Measurements from ENCODE around the gene KRT9. TPM values are rescaled to one million over a fixed set of nuclear protein-coding genes. Genes with fewer than 3 reads are reported as not detected.
A peak's percentile ranks its signal among the peaks of the same experiment; 100 is the strongest.

KRT9 gene
- total RNA-seq, 1 experiment from 2014 or later: 0.15 TPM

- TF ChIP-seq EZH2phosphoT487 (IDR thresholded peaks at IDR 0.05; ENCODE audit: borderline replicate concordance): no peak
Measured at GRCh38 chr17:41533613-41534012, 38.2 kb downstream of the KRT9 start (continued).

GRCh38 chr17:41532947-41533570 is 38.8 kb downstream of the KRT9 start:
- Histone ChIP-seq H3K9ac (ENCODE audit: low read length) (no peak overlapping the region), H2AFZ (ENCODE audit: low read depth, low read length, poor library complexity, severe bottlenecking) (no peak overlapping the region), H3K4me3 (replicated peaks in 1 of 2; ENCODE audit: low read depth in 1 of 2, low read length in 2 of 2) (no peak overlapping the region), H3K79me2 (ENCODE audit: insufficient read depth, low read length) (peaks cover 14% of the 10 kb centered on the region; the same call in 1 of the 2 replicates), H3K27me3 (ENCODE audit: insufficient read depth, low read length) (no peaks in the 10 kb centered on the region), H4K20me1 (ENCODE audit: insufficient read depth) (no peaks in the 10 kb centered on the region), H3K27ac (ENCODE audit: low read depth, low read length) (no peak overlapping the region), H3K9me3 (ENCODE audit: control insufficient read depth in 1 of 2, insufficient read depth in 1 of 2, low read depth in 1 of 2, low read length in 2 of 2) (no peaks in the 10 kb centered on the region), H3K9me2 (ENCODE audit: insufficient read depth) (no peaks in the 10 kb centered on the region), H3K36me3 (ENCODE audit: control insufficient read depth in 1 of 2, insufficient read depth in 2 of 2, low read length in 2 of 2) (no peaks in the 10 kb centered on the region), H3K4me2 (ENCODE audit: low read length) (no peak overlapping the region), H3K4me1 (ENCODE audit: control insufficient read depth in 1 of 2, insufficient read depth in 2 of 2, low read length in 2 of 2) (peaks cover 41 to 80% of the 10 kb centered on the region in 2 experiments)
- POLR2A ChIA-PET: interaction anchor here (1.1 to 2.5 kb wide), 5 partner anchors 9 to 155 kb away, joined by 3 to 10 read pairs (median 5); partner anchors contain the start of gene EIF1
- CTCF ChIA-PET: interaction anchor here (0.7 to 1.5 kb wide), 3 partner anchors 16 to 130 kb away, joined by 3 to 7 read pairs (median 3); no protein-coding TSS in a partner anchor
- intact Hi-C loops (cut with micrococcal nuclease): no loop called here
- BruUV-seq (replicated peaks): no TSS peak
- RAD21 ChIA-PET (ENCODE audit: low non-redundant PET in 1 of 2, low total read pairs in 2 of 2, uncharacterized antibody in 2 of 2, unreplicated experiment in 2 of 2): no interaction called here
- TF ChIP-seq CEBPB (IDR thresholded peaks at IDR 0.05; ENCODE audit: low read depth) (peak; percentile 78), RAD21 (IDR thresholded peaks at IDR 0.05; ENCODE audit: low read depth) (no peak)
- no peak for DNase-seq (ENCODE audit: low read depth, low spot score)
- ATAC-seq: no peak

GRCh38 chr17:41531993-41532392 is 39.9 kb downstream of the KRT9 start:
- CTCF ChIA-PET: no interaction called here
- Histone ChIP-seq H3K9me3 (ENCODE audit: control insufficient read depth in 1 of 2, insufficient read depth in 1 of 2, low read depth in 1 of 2, low read length in 2 of 2) (no peaks in the 10 kb centered on the region), H3K9ac (ENCODE audit: low read length) (no peak overlapping the region), H3K27me3 (ENCODE audit: insufficient read depth, low read length) (no peaks in the 10 kb centered on the region), H3K79me2 (ENCODE audit: insufficient read depth, low read length) (peaks cover 25% of the 10 kb centered on the region), H2AFZ (ENCODE audit: low read depth, low read length, poor library complexity, severe bottlenecking) (no peak overlapping the region), H3K9me2 (ENCODE audit: insufficient read depth) (no peaks in the 10 kb centered on the region), H4K20me1 (ENCODE audit: insufficient read depth) (no peaks in the 10 kb centered on the region; the same call in 1 of the 2 replicates), H3K4me3 (replicated peaks in 1 of 2; ENCODE audit: low read depth in 1 of 2, low read length in 2 of 2) (no peak overlapping the region), H3K27ac (ENCODE audit: low read depth, low read length) (no peak overlapping the region), H3K4me1 (ENCODE audit: control insufficient read depth in 1 of 2, insufficient read depth in 2 of 2, low read length in 2 of 2) (peaks cover 41 to 74% of the 10 kb centered on the region in 2 experiments), H3K36me3 (ENCODE audit: control insufficient read depth in 1 of 2, insufficient read depth in 2 of 2, low read length in 2 of 2) (peaks cover 0 to 9% of the 10 kb centered on the region in 2 experiments; a peak in 3 of 4 replicates), H3K4me2 (ENCODE audit: low read length) (no peak overlapping the region)
- RAD21 ChIA-PET (ENCODE audit: low non-redundant PET in 1 of 2, low total read pairs in 2 of 2, uncharacterized antibody in 2 of 2, unreplicated experiment in 2 of 2): no interaction called here
- BruUV-seq (replicated peaks): no TSS peak
- POLR2A ChIA-PET: interaction anchor here (1.1 to 2.5 kb wide), 5 partner anchors 10 to 156 kb away, joined by 3 to 10 read pairs (median 5); partner anchors contain the start of gene EIF1
- ATAC-seq: no peak
- no peak for DNase-seq (ENCODE audit: low read depth, low spot score)
- intact Hi-C loops (cut with micrococcal nuclease): no loop called here
- TF ChIP-seq TCF7L2 (IDR thresholded peaks at IDR 0.05; ENCODE audit: borderline replicate concordance, extremely low read depth, insufficient read depth, insufficient read length): no peak
- no peak for TF ChIP-seq MAX (IDR thresholded peaks at IDR 0.05)
- TF ChIP-seq ZNF274 (IDR thresholded peaks at IDR 0.05; ENCODE audit: low read depth, low read length): no peak
- TF ChIP-seq REST (IDR thresholded peaks at IDR 0.05; ENCODE audit: low read depth): no peak
- no peak for TF ChIP-seq RAD21 (IDR thresholded peaks at IDR 0.05; ENCODE audit: low read depth)
- no peak for TF ChIP-seq JUND (IDR thresholded peaks at IDR 0.05)
- no peak for TF ChIP-seq ELF1 (IDR thresholded peaks at IDR 0.05; ENCODE audit: borderline replicate concordance, low read depth)
- TF ChIP-seq SIN3A (IDR thresholded peaks at IDR 0.05; ENCODE audit: low read depth): no peak
- TF ChIP-seq EZH2phosphoT487 (IDR thresholded peaks at IDR 0.05; ENCODE audit: borderline replicate concordance): no peak
- TF ChIP-seq ZFX (IDR thresholded peaks at IDR 0.05): no peak
- no peak for TF ChIP-seq FOSL1 (IDR thresholded peaks at IDR 0.05; ENCODE audit: low read depth)
